OCI-LY1 (cell line): ENCODE data around the gene OXTR.

Experiments used
- H2AFZ ChIP-seq: fragments of 200-600 bp; sonication (generic), shearing (Covaris generic); 2 replicates; pipeline ENCODE4 v1.6.0; 2014; ENCODE audit warnings: antibody characterized with exemption, mild to moderate bottlenecking, low read length
- H3F3A ChIP-seq: fragments of 200-600 bp; sonication (generic), shearing (Covaris generic); 2 replicates; pipeline ENCODE4 v1.6.0; 2014; ENCODE audit warnings: mild to moderate bottlenecking, antibody characterized with exemption, low read length, moderate library complexity; ENCODE audit not compliant: insufficient read depth
- H3K27ac ChIP-seq: fragments of 200-600 bp; sonication (generic); 2 replicates; pipeline ENCODE4 v1.5.1; 2014; ENCODE audit warnings: low read length, mixed run types, mild to moderate bottlenecking, low read depth; ENCODE audit not compliant: poor library complexity, severe bottlenecking
- H3K27me3 ChIP-seq: fragments of 200-600 bp; sonication (generic); 2 replicates; pipeline ENCODE4 v1.6.0; 2014; ENCODE audit warnings: antibody characterized with exemption, mild to moderate bottlenecking, low read length, moderate library complexity; ENCODE audit not compliant: insufficient read depth
- H3K36me3 ChIP-seq: fragments of 200-600 bp; sonication (generic); 2 replicates; pipeline ENCODE4 v1.6.1; 2014; ENCODE audit warnings: mild to moderate bottlenecking, antibody characterized with exemption, low read length, moderate library complexity, mixed read lengths; ENCODE audit not compliant: insufficient read depth
- H3K4me1 ChIP-seq: fragments of 200-600 bp; sonication (generic); 2 replicates; pipeline ENCODE4 v1.5.1; 2014; ENCODE audit warnings: mild to moderate bottlenecking, low read length, moderate library complexity; ENCODE audit not compliant: insufficient read depth, severe bottlenecking
- H3K4me2 ChIP-seq: fragments of 200-600 bp; sonication (generic), shearing (Covaris generic); 2 replicates; pipeline ENCODE4 v1.6.1; 2014; ENCODE audit warnings: low read length
- H3K4me3 ChIP-seq: fragments of 200-600 bp; sonication (generic); 2 replicates; pipeline ENCODE4 v1.5.1; 2014; ENCODE audit warnings: low read length, low read depth, mild to moderate bottlenecking, mixed read lengths; ENCODE audit not compliant: poor library complexity, severe bottlenecking
- H3K79me2 ChIP-seq: fragments of 200-600 bp; shearing (Covaris generic); 2 replicates; pipeline ENCODE4 v1.6.1; 2016; ENCODE audit warnings: mixed run types, low read length, mixed read lengths; ENCODE audit not compliant: insufficient read depth
- H3K9ac ChIP-seq: fragments of 200-600 bp; sonication (generic), shearing (Covaris generic); 2 replicates; pipeline ENCODE4 v1.6.1; 2014; ENCODE audit warnings: mild to moderate bottlenecking, low read length, mixed read lengths
- H3K9me2 ChIP-seq: fragments of 200-600 bp; sonication (generic), shearing (Covaris generic); 2 replicates; pipeline ENCODE4 v1.6.1; 2014; ENCODE audit warnings: low read depth, mild to moderate bottlenecking, low read length, mixed read lengths
- H3K9me3 ChIP-seq: fragments of 200-600 bp; shearing (Covaris generic); 2 replicates; pipeline ENCODE4 v1.6.1; 2014; ENCODE audit warnings: low read length, mixed read lengths
- H4K20me1 ChIP-seq: fragments of 200-600 bp; sonication (generic), shearing (Covaris generic); 2 replicates; pipeline ENCODE4 v1.6.0; 2016; ENCODE audit warnings: mild to moderate bottlenecking, low read length; ENCODE audit not compliant: insufficient read depth
- EZH2 ChIP-seq: fragments of 200-600 bp; sonication (generic), shearing (Covaris generic); IDR thresholded peaks from 2 replicates; pipeline ENCODE4 v1.8.0; 2017; ENCODE audit warnings: borderline replicate concordance, mixed run types, mild to moderate bottlenecking, antibody characterized with exemption, low read length, moderate library complexity, mixed read lengths
- TF ChIP-seq, protein P1 (sequence below): fragments of 200-600 bp; sonication (generic), shearing (Covaris generic); IDR thresholded peaks from 2 replicates; pipeline ENCODE4 v1.5.1; 2017; ENCODE audit warnings: mild to moderate bottlenecking, antibody characterized with exemption, low read length, moderate library complexity, mixed read lengths

The OXTR gene

DNA sequence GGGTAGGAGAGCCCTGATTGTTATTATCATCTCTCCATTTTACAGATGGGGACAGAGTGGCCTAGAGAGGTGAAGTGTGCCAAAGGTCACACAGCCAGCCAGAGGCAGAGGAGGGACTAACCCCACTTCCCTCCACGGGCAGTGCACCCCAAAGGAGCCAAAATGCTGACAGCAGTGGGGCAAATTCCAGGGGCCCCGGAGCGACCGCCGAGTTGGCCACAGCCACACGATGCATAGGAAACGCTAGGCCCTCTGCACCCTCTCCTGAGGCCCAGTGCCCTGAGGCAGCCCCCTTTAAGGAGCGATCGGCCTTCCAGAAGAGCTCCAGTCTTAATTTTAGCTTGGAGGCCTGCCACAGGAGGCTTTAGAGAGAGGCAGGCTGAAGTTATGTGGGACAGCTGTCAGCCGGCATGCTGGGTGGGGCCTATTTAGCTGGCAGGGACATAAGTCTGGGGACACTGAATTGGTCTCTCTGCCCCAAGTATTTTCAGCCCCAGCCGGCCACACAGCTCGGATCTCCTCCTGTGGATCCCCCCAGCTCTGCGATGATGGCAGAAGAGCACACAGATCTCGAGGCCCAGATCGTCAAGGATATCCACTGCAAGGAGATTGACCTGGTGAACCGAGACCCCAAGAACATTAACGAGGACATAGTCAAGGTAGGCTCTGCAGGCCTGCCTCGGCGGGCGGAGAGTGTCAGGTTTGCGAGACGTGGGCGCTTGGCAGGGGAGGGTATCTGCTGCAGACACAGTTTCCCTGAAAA is 35.9 kb downstream of the OXTR start, which contains the start of gene CAV3:
TSS of gene CAV3 (plus strand) at position 471 of the 763 bp plus-strand sequence. CDS start at position 546, 75 bp downstream.
- Histone ChIP-seq H3K27ac (no peak within 1 kb of the TSS), H3K4me3 (no peak within 1 kb of the TSS), H3K9ac (no peak within 1 kb of the TSS), H2AFZ (no peak within 1 kb of the TSS), H3F3A (no peaks in the 10 kb centered on the region), H3K9me2 (no peaks in the 10 kb centered on the region), H3K36me3 (no peaks in the 10 kb centered on the region), H3K4me1 (no peaks in the 10 kb centered on the region), H4K20me1 (no peaks in the 10 kb centered on the region), H3K27me3 (peaks cover 5% of the 10 kb centered on the region; the same call in 1 of the 2 replicates), H3K79me2 (no peaks in the 10 kb centered on the region), H3K9me3 (no peaks in the 10 kb centered on the region), H3K4me2 (no peak within 1 kb of the TSS)
- TF ChIP-seq, protein P1, sequence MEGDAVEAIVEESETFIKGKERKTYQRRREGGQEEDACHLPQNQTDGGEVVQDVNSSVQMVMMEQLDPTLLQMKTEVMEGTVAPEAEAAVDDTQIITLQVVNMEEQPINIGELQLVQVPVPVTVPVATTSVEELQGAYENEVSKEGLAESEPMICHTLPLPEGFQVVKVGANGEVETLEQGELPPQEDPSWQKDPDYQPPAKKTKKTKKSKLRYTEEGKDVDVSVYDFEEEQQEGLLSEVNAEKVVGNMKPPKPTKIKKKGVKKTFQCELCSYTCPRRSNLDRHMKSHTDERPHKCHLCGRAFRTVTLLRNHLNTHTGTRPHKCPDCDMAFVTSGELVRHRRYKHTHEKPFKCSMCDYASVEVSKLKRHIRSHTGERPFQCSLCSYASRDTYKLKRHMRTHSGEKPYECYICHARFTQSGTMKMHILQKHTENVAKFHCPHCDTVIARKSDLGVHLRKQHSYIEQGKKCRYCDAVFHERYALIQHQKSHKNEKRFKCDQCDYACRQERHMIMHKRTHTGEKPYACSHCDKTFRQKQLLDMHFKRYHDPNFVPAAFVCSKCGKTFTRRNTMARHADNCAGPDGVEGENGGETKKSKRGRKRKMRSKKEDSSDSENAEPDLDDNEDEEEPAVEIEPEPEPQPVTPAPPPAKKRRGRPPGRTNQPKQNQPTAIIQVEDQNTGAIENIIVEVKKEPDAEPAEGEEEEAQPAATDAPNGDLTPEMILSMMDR = no peak
- no peak for TF ChIP-seq EZH2

DNA sequence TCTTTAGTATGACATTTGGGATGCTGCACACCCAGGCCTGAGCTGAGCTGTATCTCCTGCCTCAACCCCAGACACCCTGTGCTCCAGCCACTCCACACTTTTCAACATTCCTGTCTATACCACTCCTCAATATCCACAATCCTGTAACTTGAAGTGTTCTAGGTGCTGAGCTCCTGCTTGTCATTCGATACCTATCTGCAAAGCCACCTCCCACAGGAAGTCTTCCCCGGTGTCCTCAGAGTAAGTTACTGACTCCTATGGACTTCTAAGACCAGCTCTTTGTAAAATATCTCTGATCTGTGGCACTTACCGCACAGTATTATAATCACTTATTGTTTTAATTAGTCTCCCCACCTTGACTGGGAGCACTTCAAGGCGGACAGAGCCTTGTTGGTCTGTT is 37.0 kb downstream of the OXTR start:
- H3K27ac ChIP-seq = no peak overlapping the region
- H3K9me3 ChIP-seq = no peaks in the 10 kb centered on the region
- H3K4me2 ChIP-seq = no peak overlapping the region
- no peaks in the 10 kb centered on the region for H3K9me2 ChIP-seq
- no peaks in the 10 kb centered on the region for H4K20me1 ChIP-seq
- H2AFZ ChIP-seq = no peak overlapping the region
- no peaks in the 10 kb centered on the region for H3F3A ChIP-seq
- no peak overlapping the region for H3K4me3 ChIP-seq
- H3K27me3 ChIP-seq = no peaks in the 10 kb centered on the region
- no peaks in the 10 kb centered on the region for H3K79me2 ChIP-seq
- H3K36me3 ChIP-seq = no peaks in the 10 kb centered on the region
- no peak overlapping the region for H3K9ac ChIP-seq
- no peaks in the 10 kb centered on the region for H3K4me1 ChIP-seq
- no peak for TF ChIP-seq EZH2
- TF ChIP-seq, protein P1 = no peak

DNA sequence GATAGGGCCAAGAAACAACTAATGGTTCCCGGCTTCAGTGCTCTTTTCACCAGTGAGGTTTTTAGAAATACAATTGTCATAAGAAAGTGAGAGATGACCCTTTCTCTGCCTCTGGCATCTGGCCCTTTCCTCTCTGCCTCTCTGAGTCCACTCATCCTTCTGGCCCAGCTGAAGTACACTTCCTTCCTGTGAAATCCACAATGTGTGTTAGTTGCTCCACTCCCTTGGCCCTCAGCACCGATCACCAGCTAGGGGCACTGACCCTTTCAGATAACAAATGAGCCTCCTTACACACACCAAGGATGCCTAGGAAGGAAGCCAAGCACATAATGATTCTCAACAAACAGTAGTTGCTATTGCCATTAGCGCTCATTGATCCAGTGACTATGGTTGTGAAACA is 38.8 kb downstream of the OXTR start:
- H2AFZ ChIP-seq = no peak overlapping the region
- no peaks in the 10 kb centered on the region for H4K20me1 ChIP-seq
- no peaks in the 10 kb centered on the region for H3K9me3 ChIP-seq
- H3K4me1 ChIP-seq = no peaks in the 10 kb centered on the region
- H3K27me3 ChIP-seq = no peaks in the 10 kb centered on the region
- no peak overlapping the region for H3K27ac ChIP-seq
- H3K36me3 ChIP-seq = no peaks in the 10 kb centered on the region
- TF ChIP-seq, protein P1 = no peak
- TF ChIP-seq EZH2 = no peak
- H3F3A ChIP-seq = no peaks in the 10 kb centered on the region
- H3K4me3 ChIP-seq = no peak overlapping the region
- H3K79me2 ChIP-seq = no peaks in the 10 kb centered on the region
- no peaks in the 10 kb centered on the region for H3K9me2 ChIP-seq
- H3K4me2 ChIP-seq = no peak overlapping the region
- H3K9ac ChIP-seq = no peak overlapping the region
